Measurements from ENCODE around the gene ASIC2. TPM values are rescaled to one million over a fixed set of nuclear protein-coding genes. Genes with fewer than 3 reads are reported as not detected.

The ASIC2 gene
- total RNA-seq, 1 experiment from 2014 or later = 0.74 TPM

DNA sequence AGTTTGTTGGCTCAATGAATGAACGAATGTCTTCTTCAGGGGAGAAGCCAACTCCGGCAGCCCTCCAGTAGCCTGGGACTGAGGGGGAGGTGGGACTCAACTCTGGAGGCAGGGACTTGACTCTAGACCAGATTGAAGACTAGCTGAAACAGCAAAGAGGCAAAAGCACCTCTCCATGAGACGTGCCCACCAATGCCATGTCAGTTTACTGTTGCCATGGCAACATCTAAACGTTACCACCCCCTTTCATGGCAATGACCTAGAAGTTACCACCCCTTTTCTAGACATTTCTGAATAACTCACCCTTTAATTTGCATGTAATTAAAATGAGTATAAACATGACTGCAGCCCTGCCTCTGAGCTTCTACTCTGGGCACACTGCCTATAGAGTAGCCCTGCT is 91.8 kb downstream of the ASIC2 start:
- Histone ChIP-seq H3K23me2 (ENCODE audit: insufficient read length, low read depth, low read length, poor library complexity, severe bottlenecking) (no peaks in the 10 kb centered on the region), H3K18ac (ENCODE audit: insufficient read length, low read depth, low read length) (no peak overlapping the region)
- peak; percentile 27 for DNase-seq

More for the DNA sequence above, 91.8 kb downstream of the ASIC2 start:
- Mint-ChIP-seq H3K27ac (no peak overlapping the region), H3K4me3 (no peak overlapping the region), H3K27me3 (ENCODE audit: low read depth) (peaks cover 99% of the 10 kb centered on the region), H3K36me3 (ENCODE audit: insufficient read depth in 1 of 3, low read depth in 3 of 3) (no peaks in the 10 kb centered on the region), H3K4me1 (peaks cover 0 to 7% of the 10 kb centered on the region in 2 experiments; a peak in 2 of 4 replicates), H3K9me3 (no peaks in the 10 kb centered on the region; a peak in 1 of 5 replicates)
- Histone ChIP-seq H3K14ac (ENCODE audit: insufficient read depth, low read length) (no peak overlapping the region), H3K27me3 (ENCODE audit: insufficient read depth, low read length) (peaks cover 11% of the 10 kb centered on the region; the same call in 1 of the 2 replicates), H2BK12ac (ENCODE audit: insufficient read length, low read depth, low read length) (no peak overlapping the region), H3K56ac (ENCODE audit: insufficient read length, low read depth, low read length) (no peak overlapping the region), H3K23ac (ENCODE audit: insufficient read length, low read depth, low read length) (no peak overlapping the region), H2AK5ac (ENCODE audit: insufficient read length, low read length) (no peak overlapping the region), H3K4me1 (ENCODE audit: insufficient read depth, low read length) (no peaks in the 10 kb centered on the region), H4K20me1 (ENCODE audit: control insufficient read depth, insufficient read depth, insufficient read length) (no peaks in the 10 kb centered on the region), H3K4ac (ENCODE audit: low read depth, low read length) (no peak overlapping the region), H2BK20ac (ENCODE audit: low read depth, low read length, poor library complexity, severe bottlenecking) (no peak overlapping the region), H4K91ac (ENCODE audit: insufficient read length, low read depth, low read length) (no peak overlapping the region), H3T11ph (ENCODE audit: low read length) (no peak overlapping the region), H4K5ac (ENCODE audit: insufficient read length, low read depth, low read length) (no peak overlapping the region), H3K9me3 (ENCODE audit: control insufficient read depth, low read depth, low read length) (no peaks in the 10 kb centered on the region), H2AFZ (ENCODE audit: low read length) (no peak overlapping the region), H2BK120ac (ENCODE audit: low read depth, low read length, poor library complexity, severe bottlenecking) (no peak overlapping the region), H2BK15ac (ENCODE audit: low read depth, low read length) (no peak overlapping the region), H2BK5ac (ENCODE audit: insufficient read length, low read length) (no peak overlapping the region), H3K79me1 (ENCODE audit: insufficient read depth, low read depth, low read length, poor library complexity, severe bottlenecking) (no peaks in the 10 kb centered on the region), H3K9ac (ENCODE audit: extremely low read depth, insufficient read length, low read length) (no peak overlapping the region), H3K27ac (ENCODE audit: insufficient read length, low read depth, low read length) (no peak overlapping the region), H3K4me2 (ENCODE audit: insufficient read depth, insufficient read length, low read length) (no peak overlapping the region), H3K79me2 (ENCODE audit: insufficient read depth, low read length) (no peaks in the 10 kb centered on the region), H4K8ac (replicated peaks; ENCODE audit: insufficient read length, low read depth, low read length) (no peak overlapping the region)
- no CpG with 5 or more reads among the region's 4 CpGs for WGBS (ENCODE audit: extremely low coverage, insufficient read length, low lambda C conversion rate)
- TF ChIP-seq, protein P1, sequence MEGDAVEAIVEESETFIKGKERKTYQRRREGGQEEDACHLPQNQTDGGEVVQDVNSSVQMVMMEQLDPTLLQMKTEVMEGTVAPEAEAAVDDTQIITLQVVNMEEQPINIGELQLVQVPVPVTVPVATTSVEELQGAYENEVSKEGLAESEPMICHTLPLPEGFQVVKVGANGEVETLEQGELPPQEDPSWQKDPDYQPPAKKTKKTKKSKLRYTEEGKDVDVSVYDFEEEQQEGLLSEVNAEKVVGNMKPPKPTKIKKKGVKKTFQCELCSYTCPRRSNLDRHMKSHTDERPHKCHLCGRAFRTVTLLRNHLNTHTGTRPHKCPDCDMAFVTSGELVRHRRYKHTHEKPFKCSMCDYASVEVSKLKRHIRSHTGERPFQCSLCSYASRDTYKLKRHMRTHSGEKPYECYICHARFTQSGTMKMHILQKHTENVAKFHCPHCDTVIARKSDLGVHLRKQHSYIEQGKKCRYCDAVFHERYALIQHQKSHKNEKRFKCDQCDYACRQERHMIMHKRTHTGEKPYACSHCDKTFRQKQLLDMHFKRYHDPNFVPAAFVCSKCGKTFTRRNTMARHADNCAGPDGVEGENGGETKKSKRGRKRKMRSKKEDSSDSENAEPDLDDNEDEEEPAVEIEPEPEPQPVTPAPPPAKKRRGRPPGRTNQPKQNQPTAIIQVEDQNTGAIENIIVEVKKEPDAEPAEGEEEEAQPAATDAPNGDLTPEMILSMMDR (conservative IDR thresholded peaks at IDR 0.05) = no peak

Data from H9 (cell line).